HG02852 (cell line): ENCODE data around the gene ALOXE3.

Experiments
- ATAC-seq: cut with Tn5 transposase; IDR thresholded peaks from one replicate; pipeline ENCODE4 v1.9.1; 2021; ENCODE audit warnings: mild to moderate bottlenecking, moderate library complexity; ENCODE audit not compliant: unreplicated experiment

ALOXE3 gene

DNA sequence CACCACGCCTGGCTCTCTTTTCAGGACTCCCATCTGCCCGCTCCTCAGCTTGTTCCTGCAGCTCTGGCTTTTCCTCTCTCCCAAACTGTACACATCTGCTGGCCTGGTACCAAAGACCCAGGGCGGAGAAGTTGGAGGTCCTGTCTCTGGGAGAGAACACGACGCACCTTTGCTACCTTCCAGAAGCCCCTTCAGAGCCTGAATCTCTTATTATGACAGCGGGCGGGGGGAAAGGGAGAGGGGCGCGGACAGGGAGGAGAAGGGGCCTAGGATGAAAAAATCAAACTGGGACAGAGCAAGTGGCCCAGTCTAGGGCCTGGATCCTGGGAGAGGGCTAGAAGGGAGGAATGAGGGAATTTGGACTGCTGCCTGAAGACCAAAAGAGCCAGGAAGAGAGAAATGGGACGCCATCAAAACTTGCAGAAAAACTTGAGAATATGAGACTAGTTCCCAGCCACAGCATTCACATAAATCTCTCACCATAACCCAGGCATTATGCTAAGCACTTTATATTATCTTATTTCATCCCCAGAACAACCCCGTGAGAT, 36.4 kb upstream of the ALOXE3 start:
- ATAC-seq = no peak

DNA sequence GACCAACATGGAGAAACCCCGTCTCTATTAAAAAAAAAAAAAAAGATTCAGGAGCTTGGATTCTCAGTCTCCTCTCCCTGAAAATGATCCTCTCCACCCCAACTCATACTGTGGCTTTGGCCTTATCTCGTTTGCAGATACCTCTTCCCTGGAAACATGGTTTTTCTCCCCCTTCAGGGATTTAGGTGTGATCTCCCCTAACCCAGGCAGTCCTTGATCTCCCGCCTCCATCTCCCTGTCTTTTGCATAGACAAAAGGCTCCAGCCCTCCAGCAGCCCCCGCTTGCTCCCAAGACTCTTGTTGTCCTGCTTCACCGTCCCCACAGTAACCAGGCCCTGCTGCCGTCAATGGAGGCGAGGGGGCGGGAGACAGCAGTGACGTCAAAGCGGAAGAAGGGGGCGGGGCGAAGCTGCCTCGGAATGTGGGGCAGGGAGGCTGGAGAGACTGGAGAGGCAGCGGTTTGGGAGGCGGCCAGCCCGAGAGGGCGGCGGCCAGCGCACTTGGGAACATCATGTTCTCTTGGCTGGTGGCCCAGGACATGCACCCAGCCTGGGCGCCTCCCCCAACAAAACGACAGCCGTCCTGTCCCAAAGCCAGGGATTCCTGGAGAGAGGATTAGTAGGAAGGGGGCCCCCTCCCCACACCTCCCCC, 35.8 kb upstream of the ALOXE3 start:
- ATAC-seq = no peak

DNA sequence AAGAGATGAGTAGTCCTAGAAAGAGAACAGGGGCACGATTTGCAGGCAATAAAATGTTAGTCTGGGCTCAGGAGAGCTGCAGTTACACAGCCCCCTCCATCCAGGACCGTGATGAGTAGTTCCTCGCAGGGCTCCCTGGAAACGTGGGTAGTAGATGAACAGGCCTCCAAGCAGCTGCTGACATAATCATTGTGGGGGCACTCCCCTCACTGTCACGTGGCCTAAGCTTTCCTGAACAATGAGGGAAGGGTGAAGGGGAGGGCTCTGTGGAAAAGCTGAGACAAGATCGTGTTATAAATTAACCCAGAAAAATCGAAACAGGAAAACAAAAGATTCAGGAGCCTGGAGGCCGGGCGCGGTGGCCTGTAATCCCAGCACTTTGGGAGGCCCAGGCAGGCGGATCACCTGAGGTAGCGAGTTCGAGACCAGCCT, 35.2 kb upstream of the ALOXE3 start:
- ATAC-seq = no peak

DNA sequence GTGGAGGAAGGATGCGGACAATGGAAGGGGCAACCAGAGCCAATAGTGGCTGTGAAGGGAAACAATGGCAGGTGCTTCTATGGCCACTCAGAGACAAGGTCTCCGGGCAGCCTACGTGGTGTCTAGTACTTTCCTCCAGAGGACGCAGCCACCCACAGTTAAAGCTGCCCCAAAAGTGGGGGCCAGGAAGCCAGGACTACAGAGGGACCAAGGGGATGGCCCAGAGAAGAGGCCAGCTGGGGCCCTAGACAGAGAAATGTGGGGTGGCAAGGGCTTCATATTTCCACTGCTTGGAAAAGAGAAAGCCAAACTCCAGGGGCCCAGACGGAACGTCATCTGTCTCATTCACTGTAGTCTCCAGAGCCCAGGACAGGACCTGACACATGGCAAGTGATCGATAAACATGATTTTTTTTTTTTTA, 34.7 kb upstream of the ALOXE3 start:
- no peak for ATAC-seq

DNA sequence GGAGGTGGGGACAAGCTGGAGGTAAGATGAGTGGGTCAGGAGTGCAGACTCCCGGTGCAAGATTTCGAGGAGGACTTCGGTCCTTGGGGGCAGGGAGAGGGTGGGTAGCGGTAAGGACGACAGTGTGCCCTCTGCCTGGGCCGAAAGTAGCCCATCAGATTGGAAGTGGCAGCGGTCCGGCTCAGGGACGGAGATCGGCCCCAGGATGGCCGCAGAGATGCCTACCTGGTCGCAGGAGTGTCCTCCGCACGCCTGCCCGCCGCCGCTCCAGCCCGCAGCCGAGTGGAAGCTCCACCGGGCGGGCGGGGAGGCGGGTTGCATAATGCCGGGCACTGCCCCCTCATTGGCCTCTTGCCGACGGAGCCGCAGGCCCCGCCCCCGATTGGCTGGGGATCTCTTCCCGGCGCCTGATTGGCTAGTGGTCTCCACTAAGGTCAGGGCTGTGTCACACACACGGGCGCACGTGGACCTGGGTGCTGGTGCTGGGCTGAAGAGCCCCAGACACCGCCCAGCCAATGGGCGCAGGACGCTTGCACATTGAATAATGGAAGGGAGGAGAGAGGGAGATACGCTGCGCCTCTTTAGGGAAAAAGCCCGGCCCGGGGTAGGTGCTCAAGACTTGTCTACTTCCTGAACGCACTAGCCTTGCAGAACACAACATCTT, 33.9 kb upstream of the ALOXE3 start, which contains the start of gene PER1:
Gene PER1, minus strand, starts transcription at position 293 of the 664 bp plus-strand sequence. CDS start 1,698 bp downstream, outside the sequence.
- no peak for ATAC-seq

DNA sequence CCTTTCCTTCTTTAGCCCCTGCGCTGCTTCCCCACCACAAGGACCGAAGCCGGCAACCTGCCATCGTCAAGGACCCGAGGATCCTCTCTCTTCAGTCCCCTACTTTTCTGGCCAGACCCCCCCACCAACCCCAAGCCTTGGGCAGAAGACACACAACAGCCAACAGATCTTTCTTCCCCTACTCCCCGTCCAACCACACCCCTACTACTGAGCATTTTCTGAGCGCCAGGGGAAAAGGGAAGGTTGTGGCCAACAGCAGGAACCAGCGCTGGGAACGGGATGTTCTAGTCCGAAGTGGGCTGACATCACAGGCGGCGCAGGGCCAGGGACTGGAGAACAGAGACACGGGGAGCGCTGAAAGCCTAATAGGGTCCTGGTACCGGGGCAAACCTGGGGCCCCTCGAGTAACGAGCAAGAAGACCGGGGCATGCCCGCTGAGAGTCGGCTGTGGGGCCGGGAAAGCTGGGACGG, 33.4 kb upstream of the ALOXE3 start:
- no peak for ATAC-seq

DNA sequence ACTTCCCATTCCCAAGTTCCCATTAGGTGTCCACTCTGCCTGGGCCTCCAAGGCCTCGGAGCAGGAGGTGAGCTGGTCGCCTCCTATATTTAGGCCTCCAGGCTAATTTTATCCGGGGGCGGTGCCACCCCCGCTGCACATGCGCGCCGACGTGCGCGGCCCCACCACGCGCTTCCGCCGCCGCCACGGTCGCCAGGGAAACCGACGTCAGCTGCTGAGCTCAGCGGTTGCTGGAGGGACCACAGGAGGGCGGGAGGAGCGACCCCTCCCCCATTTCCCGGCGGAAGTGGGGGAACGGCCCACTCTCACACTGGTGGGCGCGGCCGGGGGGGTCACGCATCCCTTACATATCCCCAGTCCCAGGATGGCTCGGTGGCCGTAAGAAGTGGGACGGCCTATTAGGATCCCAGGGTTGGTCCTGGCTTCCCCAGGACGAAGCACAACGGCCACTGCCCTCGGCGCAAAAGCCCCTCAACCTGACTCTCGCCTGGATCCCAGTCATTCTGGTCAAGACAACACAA, 32.9 kb upstream of the ALOXE3 start:
- peak; percentile 45 for ATAC-seq

DNA sequence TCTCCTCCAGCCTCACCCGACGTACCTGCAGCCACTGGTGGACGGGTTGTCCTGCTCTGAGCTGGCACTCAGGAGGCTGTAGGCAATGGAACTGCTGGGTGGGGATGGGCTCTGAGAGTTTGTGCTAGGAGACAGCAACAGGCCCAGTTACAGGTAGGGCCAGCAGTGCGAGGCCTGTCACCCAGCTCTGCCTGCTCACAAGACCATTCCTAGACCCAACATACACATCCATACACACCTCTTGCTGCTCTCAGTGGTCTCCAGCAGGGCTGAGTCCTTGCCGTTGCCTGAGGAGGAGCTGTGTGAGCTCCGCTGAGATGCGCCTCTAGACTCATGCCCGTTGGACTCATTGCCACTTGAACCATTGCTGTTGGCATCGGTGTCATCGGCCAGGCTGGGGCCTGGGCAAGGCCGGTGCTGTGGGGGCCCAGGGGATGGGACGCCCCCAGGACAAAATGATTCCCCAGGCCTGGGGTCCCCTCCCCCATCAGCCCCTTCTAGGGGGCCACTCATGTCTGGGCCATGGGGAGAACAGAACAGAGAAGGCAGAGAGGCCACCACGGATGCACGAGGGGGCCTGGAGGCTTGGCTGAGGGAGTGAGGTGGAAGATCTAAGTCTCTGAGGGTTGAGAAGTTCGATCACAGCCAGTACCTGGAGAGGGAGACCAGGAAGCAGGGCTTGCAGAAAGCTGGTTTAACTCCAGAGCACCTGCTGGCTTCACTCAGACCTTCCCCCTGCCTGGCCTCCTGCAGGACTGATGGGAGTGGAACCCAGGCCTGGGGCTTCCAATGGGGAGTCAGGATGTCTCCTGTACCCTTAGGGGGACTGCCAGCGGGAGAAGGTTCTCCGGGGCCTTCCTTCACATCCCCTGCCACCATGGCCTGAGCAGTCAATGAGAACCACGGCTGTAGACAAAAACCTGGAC, 32.1 kb upstream of the ALOXE3 start:
- no peak for ATAC-seq

DNA sequence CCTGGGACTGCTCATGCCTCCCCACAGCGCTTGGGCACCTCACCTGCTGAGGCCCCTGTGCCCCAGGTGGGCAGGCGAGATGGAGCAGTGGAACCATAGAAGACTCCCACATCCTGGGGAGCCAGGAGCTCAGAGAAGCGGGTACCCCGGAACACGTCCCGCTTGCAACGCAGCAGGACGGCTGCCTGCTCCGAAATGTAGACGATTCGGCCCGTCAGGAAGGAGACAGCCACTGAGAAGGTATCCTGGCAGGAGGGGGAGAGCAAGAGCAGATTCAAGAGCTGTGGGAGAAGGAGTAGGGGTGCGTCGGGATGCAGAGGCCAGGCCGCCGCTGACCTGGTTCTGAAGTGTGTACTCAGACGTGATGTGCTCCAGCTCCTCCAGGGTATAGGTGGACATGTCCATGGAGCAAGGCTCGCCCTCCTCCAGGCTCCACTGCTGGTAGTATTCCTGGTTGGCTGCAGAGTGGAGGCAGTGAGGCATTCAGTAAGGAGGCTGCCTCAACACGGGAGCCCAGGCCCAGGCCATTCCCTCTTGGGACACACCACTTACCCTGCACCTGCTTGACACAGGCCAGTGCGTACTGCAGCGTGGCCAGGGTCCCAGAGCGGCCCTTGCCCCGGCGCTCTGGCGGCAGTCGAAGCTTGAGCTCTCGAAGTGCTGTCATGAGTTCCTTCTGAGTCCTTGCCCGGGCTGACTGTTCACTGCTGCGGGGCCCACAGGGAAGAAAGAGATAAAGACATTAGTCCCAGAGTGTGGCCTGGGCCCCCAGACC, 31.3 kb upstream of the ALOXE3 start:
- ATAC-seq = no peak

DNA sequence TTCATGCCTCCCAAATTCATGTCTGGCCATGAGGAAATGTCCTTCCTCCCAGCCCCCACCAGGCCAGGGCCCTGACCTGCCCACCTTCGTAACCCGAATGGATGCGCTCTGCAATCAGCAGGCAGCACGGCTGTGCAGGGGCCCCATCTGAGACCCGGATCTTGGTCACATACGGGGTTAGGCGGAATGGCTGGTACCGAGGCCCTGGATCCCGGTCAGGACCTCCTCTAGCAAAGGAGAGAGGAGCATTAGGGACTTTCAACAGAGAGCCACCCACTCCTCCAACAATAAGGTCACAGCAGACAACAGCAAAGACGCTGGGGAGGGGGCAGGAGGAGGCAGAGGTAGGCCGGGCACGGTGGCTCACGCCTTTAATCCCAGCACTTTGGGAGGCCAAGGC, 30.2 kb upstream of the ALOXE3 start:
- ATAC-seq = no peak

DNA sequence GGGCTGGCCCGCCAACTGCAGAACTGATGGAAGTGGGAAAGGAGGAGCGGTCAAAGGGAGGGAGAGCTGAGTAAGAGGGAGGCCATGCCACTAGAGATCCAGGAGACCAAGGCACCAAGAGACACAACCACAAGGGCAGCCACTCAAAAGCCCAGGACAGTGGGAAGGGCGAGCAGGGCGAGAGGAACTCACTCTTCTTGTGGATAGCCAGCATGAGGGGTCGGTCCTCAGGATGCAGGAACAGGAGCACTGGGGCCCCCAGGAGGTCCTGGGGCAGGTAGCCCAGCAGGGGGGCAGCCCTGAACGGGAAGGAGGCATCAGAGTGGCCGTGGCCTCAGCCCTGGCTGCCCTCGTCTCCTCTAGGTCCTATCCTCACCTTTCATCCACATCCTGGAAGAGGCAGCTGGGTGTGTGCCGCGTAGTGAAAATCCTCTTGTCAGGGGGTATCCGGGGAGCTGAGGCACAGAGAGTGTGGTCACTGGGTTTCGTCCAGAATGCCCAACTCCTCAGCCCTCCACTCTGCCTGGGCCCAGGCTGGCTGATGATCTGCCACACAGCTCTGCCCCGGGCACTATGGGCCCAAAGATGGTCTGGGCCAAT, 29.6 kb upstream of the ALOXE3 start:
- ATAC-seq = no peak

DNA sequence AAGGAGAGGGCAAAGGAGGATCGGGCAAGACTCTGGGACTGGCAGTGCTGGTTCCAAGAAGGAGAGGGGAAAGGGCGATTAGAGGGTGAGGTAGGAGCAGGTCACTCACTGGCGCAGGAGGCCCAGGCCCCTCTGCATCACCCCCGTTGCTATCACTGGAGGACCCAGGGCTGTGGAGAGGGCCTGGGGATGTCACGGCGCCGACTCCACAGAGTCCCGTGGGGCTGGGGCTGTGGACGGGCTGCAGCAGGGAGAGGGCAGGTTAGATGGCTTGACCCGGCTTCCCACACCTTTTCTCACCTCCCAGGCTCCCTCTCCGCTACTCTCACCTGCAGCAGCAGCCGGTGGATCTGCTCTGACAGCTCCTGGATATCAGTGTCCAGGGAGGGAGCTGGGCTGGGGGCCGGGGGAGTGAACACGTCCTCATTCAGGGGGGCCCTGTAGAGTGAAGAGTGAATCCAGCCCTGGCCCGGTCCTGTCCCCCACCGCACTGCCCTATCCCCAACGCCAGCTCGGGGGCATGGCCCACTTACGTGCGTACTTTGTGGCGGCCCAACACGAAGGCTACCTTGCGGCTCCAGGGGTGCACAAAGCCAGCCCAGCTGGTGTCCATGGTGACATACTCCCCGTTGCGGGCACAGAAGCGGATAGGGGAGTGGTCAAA, 29.0 kb upstream of the ALOXE3 start:
- no peak for ATAC-seq

DNA sequence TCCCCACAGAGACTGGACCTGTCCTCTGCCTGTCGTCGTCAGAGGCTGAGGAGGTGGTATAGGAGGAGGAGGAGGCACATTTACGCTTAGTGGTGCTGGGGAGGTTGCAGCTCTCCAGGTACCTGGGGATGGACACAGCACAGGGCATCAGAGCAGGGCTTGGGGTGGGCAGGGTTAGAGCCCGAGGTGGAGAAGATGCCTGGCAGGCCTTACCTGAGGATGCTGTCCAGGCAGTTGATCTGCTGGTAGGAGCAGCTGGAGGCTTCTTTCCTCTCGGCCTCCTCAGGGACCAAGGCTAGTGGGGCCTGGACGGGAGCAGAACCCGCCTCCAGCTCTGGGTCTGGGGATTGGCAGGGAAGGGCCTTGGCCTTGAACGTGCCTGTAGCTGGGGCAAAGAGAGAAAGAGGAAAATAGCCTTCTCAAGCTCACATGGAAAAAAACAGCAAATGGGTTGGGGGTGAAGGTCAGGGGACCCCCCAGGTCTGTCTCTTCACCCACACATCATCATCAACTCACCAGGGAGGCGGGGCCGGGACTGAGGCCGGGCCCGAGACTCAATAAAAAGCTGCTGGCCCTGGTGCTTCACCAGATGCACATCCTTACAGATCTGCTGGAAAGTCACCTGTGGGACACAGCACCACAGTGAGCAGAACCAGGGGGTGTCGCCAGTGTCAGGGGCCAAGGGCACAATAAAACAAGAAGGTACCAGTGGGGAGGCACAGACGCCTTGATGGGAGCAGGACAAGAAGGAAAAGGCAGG, 28.2 kb upstream of the ALOXE3 start:
- no peak for ATAC-seq

DNA sequence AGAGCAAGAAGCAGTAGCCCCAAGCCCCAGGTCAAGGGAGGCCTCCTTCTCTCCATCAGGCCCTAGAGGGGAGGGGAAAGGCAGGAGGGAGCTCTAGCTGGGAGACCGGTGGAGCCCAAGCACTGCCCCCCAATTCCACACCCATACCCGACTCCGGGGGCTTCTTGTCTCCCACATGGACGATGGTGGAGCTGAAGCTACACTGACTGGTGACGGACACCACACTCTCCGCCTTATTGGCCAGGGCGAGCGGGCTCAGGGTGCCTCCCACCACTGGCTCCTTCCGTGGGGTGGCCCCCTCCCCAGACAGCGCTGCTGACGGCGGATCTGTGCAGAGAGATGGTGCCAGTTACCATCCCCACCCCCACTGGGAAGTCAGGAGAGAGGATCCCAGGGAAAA, 27.5 kb upstream of the ALOXE3 start:
- ATAC-seq = no peak

DNA sequence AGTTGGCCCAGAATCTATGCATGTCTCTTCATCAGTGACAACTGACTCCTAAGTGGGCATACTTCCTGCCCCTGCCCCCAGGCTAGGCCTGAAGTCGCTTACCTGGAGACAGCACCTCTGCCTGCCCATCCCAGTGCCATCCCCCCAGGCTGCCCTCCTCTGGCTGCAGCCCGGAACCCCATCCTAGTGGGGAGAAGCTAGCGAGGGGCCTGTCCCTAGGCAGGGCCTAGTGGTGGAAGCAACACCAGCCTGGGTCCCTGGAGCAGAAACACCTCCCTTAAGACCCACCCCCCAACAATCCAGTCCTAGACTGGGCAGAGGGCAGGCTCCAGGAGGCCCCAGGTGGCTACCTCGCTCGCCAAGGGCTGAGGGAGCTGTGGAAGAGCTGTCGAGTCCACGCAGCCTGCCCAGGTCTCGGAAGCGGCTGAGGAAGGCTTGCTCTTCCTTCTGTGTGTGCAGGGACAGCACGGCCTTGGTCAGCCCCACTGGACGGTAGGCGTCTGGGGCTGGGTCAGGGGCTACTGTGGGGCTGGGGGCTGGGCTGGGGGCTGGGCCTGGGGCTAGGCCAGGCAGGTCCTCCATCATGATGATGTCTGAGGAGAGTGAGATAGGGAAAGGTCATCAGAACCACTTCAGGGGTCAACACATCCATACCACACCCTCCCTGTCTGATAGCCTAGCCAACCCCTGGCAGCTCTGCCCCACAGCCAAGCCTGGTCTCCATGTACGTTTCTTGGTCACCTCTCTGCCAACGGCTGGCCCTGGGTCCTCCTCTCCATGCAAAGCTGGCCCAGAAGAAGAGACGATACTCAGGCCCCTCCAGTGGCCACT, 26.3 kb upstream of the ALOXE3 start:
- no peak for ATAC-seq

DNA sequence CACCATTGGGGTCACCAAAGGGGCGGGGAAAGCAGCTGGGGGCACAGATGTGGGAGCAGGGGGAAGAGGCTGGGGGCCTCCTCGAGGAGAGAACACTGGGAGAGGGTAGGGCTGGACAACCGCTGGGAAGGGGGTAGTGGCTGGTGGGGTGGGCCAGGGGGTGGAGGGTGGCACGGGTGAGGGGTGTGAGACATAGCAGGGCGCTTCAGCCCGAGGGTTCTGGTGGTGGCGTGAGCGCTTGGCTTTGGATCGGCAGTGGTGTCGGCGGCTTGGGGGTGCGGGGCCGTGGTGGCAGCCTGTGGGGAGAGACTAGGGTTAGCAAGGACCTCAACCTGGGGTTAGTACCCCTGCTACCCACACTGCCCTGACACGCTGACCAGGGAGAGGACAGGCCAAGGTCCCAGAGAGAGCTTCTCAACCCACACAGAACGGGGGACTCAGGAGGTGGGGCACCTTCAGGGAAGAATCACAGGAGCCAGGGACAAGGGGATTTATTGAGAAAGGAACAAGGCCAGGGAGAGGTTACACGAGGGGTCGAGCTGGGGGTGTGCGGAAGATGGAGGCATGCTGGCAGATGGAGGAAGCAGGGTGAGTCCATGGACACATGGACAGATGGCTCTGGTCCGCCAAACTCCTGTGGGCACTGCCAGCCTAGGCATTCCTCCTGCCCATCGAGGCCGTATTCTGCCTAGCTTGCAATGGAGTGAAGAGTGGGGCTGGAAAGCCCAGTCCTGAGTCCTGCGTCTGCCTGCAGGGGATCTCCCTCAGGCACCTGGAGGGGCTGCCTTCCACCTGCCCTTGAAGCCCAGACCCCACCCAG, 25.5 kb upstream of the ALOXE3 start:
- no peak for ATAC-seq
